T-cell (primary cell): ENCODE data around the gene SPTBN1. TPM values are rescaled to one million over a fixed set of nuclear protein-coding genes. Genes with fewer than 3 reads are reported as not detected.
A peak's percentile ranks its signal among the peaks of the same experiment; 100 is the strongest.

Experiments
- ATAC-seq, 4 experiments: fragments of 200-7000 bp in 3 of 4; fragments of 150-1000 bp in 1 of 4; cut with Tn5 transposase; replicated peaks in 1 of 4; 1 replicate in 3 of 4; 2 replicates in 1 of 4; pipeline ENCODE4 v1.10.0; 2021; ENCODE audit warnings: moderate library complexity in 3 of 4, mild to moderate bottlenecking in 2 of 4, moderate number of reproducible peaks in 1 of 4
- CTCF ChIA-PET, 2 donors: fragments of 300-600 bp; sonication (Branson Sonifier 250); formaldehyde crosslinking; loops; one replicate each; lab custom pipeline; 2022; ENCODE audit warnings: antibody characterized with exemption in 2 of 2; lab: Charles Lee
- POLR2A ChIA-PET, 2 donors: fragments of 300-600 bp; sonication (Branson Sonifier 250); formaldehyde crosslinking; loops; one replicate each; lab custom pipeline; 2022; ENCODE audit warnings: antibody characterized with exemption in 2 of 2; lab: Charles Lee
- DNase-seq, 35 experiments: peaks; one replicate each; pipeline versions ENCODE4 v3.0.0 to v3.0.0-alpha.2; 2013 to 2023
- H3K27ac ChIP-seq: one replicate; pipeline ENCODE4 v1.5.1; 2013; ENCODE audit warnings: low read length
- H3K27me3 ChIP-seq, 2 experiments: replicated peaks in 1 of 2; 1 replicate in 1 of 2; 2 replicates in 1 of 2; pipeline versions ENCODE4 v1.6.1 to v1.7.0; 2013; ENCODE audit warnings: low read length in 1 of 2, mixed read lengths in 1 of 2; ENCODE audit not compliant: control insufficient read depth in 2 of 2, insufficient read depth in 2 of 2; ENCODE audit errors: extremely low read depth in 1 of 2
- H3K36me3 ChIP-seq, 2 donors: 1 replicate in 1 of 2; 2 replicates in 1 of 2; pipeline versions ENCODE4 v1.6.1 to v1.7.0; 2013; ENCODE audit warnings: low read length in 1 of 2; ENCODE audit not compliant: control insufficient read depth in 2 of 2, insufficient read depth in 1 of 2; ENCODE audit errors: extremely low read depth in 1 of 2
- H3K4me1 ChIP-seq, 2 experiments: 1 replicate in 1 of 2; 2 replicates in 1 of 2; pipeline versions ENCODE4 v1.6.1 to v1.7.0; 2013; ENCODE audit warnings: low read length in 2 of 2, mixed read lengths in 1 of 2; ENCODE audit not compliant: insufficient read depth in 2 of 2, control insufficient read depth in 1 of 2; ENCODE audit errors: extremely low read depth in 1 of 2
- H3K4me3 ChIP-seq, 2 donors: 1 replicate in 1 of 2; 2 replicates in 1 of 2; pipeline versions ENCODE4 v1.5.1 to v1.7.0; 2013; ENCODE audit warnings: mild to moderate bottlenecking in 2 of 2, low read length in 1 of 2, moderate library complexity in 1 of 2; ENCODE audit not compliant: control insufficient read depth in 1 of 2; ENCODE audit errors: extremely low read depth in 1 of 2
- H3K9me3 ChIP-seq: 2 replicates; pipeline ENCODE4 v1.7.0; 2013
- H3K27ac Mint-ChIP-seq, 2 donors: one replicate each; pipeline ENCODE4 v1.8.0; 2020 to 2021; ENCODE audit warnings: mild to moderate bottlenecking in 2 of 2, mixed read lengths in 2 of 2
- H3K27me3 Mint-ChIP-seq, 2 donors: one replicate each; pipeline ENCODE4 v1.8.0; 2021 to 2022; ENCODE audit warnings: mixed read lengths in 2 of 2
- H3K36me3 Mint-ChIP-seq: one replicate; pipeline ENCODE4 v1.8.0; 2021; ENCODE audit warnings: mixed read lengths
- H3K4me1 Mint-ChIP-seq, 3 donors: one replicate each; pipeline ENCODE4 v1.8.0; 2020 to 2022; ENCODE audit warnings: mixed read lengths in 3 of 3, mild to moderate bottlenecking in 1 of 3
- H3K4me3 Mint-ChIP-seq, 3 donors: one replicate each; pipeline ENCODE4 v1.8.0; 2020 to 2022; ENCODE audit warnings: mild to moderate bottlenecking in 3 of 3, mixed read lengths in 3 of 3, moderate library complexity in 3 of 3
- H3K9me3 Mint-ChIP-seq, 3 donors: one replicate each; pipeline ENCODE4 v1.8.0; 2020 to 2022; ENCODE audit warnings: mixed read lengths in 3 of 3
- WGBS: methylation state at CpG from one replicate; pipeline ENCODE4 v1.1.5; 2013; ENCODE audit warnings: missing lambda C conversion rate; ENCODE audit not compliant: insufficient coverage; 5-methylcytosine and 5-hydroxymethylcytosine counted together
- total RNA-seq, 35 experiments: library from RNA in 6 of 35; stranded (reverse) in 6 of 35; fragments of 120-200 nt in 1 of 35; gene quantifications; one replicate each; pipeline versions ENCODE4 v1.2.1 to v1.2.4 and lab custom pipeline; 2013 to 2026

SPTBN1 gene
- total RNA-seq, 5 donors from 2014 or later (not counting 1 experiment from before 2014, with no cell fraction given), result 129 to 222 (median 139) TPM

GRCh38 chr2:54568876-54569321 is 112.8 kb downstream of the SPTBN1 start:
- Mint-ChIP-seq H3K27ac (peak overlapping the region; percentile 92 to 95), H3K36me3 (peaks cover 31% of the 10 kb centered on the region), H3K4me3 (peak overlapping the region; percentile 73 to 76 (median 75)), H3K27me3 (no peaks in the 10 kb centered on the region), H3K4me1 (peaks cover 93 to 96% (median 94%) of the 10 kb centered on the region in 3 donors), H3K9me3 (no peaks in the 10 kb centered on the region)
- H3K27ac ChIP-seq, result peak overlapping the region; percentile 98
- peak overlapping the region; percentile 0 to 38 for H3K4me3 ChIP-seq
- no peaks in the 10 kb centered on the region for H3K9me3 ChIP-seq
- H3K36me3 ChIP-seq, result no peaks in the 10 kb centered on the region
- H3K4me1 ChIP-seq, result peaks cover 74 to 83% of the 10 kb centered on the region in 2 experiments
- H3K27me3 ChIP-seq, result no peaks in the 10 kb centered on the region
- peak in 1 of 35 experiments; percentile 48 for DNase-seq
- ATAC-seq, result no peak
- ChIA-PET CTCF (interaction anchor here in 1 of 2 donors (0.8 to 1.6 kb wide), 4 partner anchors 9 to 29 kb away, joined by 3 to 12 read pairs (median 6); no protein-coding TSS in a partner anchor), POLR2A (interaction anchor here (0.6 to 8.4 kb wide), 3 partner anchors 9 to 35 kb away, joined by 3 to 90 read pairs (median 8); no protein-coding TSS in a partner anchor)
- WGBS, result 31% methylated on average over 3 of the region's 5 CpGs

- Mint-ChIP-seq H3K4me3 (peak overlapping the region; percentile 73 to 76 (median 75)), H3K27ac (peak overlapping the region; percentile 92 to 95), H3K36me3 (peaks cover 23% of the 10 kb centered on the region), H3K27me3 (no peaks in the 10 kb centered on the region), H3K9me3 (no peaks in the 10 kb centered on the region), H3K4me1 (peaks cover 93 to 96% (median 94%) of the 10 kb centered on the region in 3 donors)
- CTCF ChIA-PET, result interaction anchor here in 1 of 2 donors (1.5 to 1.6 kb wide), 2 partner anchors 10 to 11 kb away, joined by 9 to 12 read pairs; no protein-coding TSS in a partner anchor
- H3K36me3 ChIP-seq, result no peaks in the 10 kb centered on the region
- no peaks in the 10 kb centered on the region for H3K9me3 ChIP-seq
- H3K4me3 ChIP-seq, result peak overlapping the region; percentile 7 to 8
- peak in 9 of 35 experiments; percentile 16 to 49 (median 36) for DNase-seq
- WGBS, result 63% methylated on average over 3 of the region's 3 CpGs
- ATAC-seq, result peak in 2 of 4 experiments; percentile 3 to 7
- peak overlapping the region; percentile 98 for H3K27ac ChIP-seq
- H3K27me3 ChIP-seq, result no peaks in the 10 kb centered on the region
- peaks cover 76 to 79% of the 10 kb centered on the region in 2 experiments for H3K4me1 ChIP-seq
- POLR2A ChIA-PET, result interaction anchor here (0.6 to 8.4 kb wide), 3 partner anchors 11 to 170 kb away, joined by 3 to 90 read pairs (median 3); no protein-coding TSS in a partner anchor
Observed at GRCh38 chr2:54569745-54570301, 113.7 kb downstream of the SPTBN1 start.

GRCh38 chr2:54570321-54570855 is 114.3 kb downstream of the SPTBN1 start:
- Mint-ChIP-seq H3K27me3 (no peaks in the 10 kb centered on the region), H3K36me3 (peaks cover 18% of the 10 kb centered on the region), H3K4me3 (peak overlapping the region; percentile 73 to 76 (median 75)), H3K27ac (peak overlapping the region; percentile 92 to 95), H3K9me3 (no peaks in the 10 kb centered on the region), H3K4me1 (peaks cover 93 to 96% (median 94%) of the 10 kb centered on the region in 3 donors)
- POLR2A ChIA-PET, result interaction anchor here (0.6 to 8.4 kb wide), 4 partner anchors 8 to 170 kb away, joined by 3 to 90 read pairs (median 8); no protein-coding TSS in a partner anchor
- H3K36me3 ChIP-seq, result no peaks in the 10 kb centered on the region
- DNase-seq, result no peak
- ATAC-seq, result no peak
- WGBS, result 25% methylated on average over 1 of the region's 5 CpGs
- peak overlapping the region in 1 of 2 donors; percentile 20 for H3K4me3 ChIP-seq
- no peaks in the 10 kb centered on the region for H3K9me3 ChIP-seq
- no peaks in the 10 kb centered on the region for H3K27me3 ChIP-seq
- peak overlapping the region; percentile 98 for H3K27ac ChIP-seq
- CTCF ChIA-PET, result interaction anchor here in 1 of 2 donors (1.6 to 1.7 kb wide), 2 partner anchors 11 to 12 kb away, joined by 4 to 9 read pairs; no protein-coding TSS in a partner anchor
- H3K4me1 ChIP-seq, result peaks cover 79 to 80% of the 10 kb centered on the region in 2 experiments

- 0% methylated on average over 2 of the region's 10 CpGs for WGBS
- Mint-ChIP-seq H3K4me1 (peaks cover 93 to 96% (median 95%) of the 10 kb centered on the region in 3 donors), H3K36me3 (peaks cover 16% of the 10 kb centered on the region), H3K4me3 (peak overlapping the region; percentile 57 to 82 (median 75)), H3K27me3 (no peaks in the 10 kb centered on the region), H3K27ac (peak overlapping the region; percentile 92 to 95), H3K9me3 (no peaks in the 10 kb centered on the region)
- DNase-seq, result peak in 34 of 35 experiments; percentile 42 to 79 (median 60)
- no peaks in the 10 kb centered on the region for H3K9me3 ChIP-seq
- peak; percentile 13 to 34 (median 20) for ATAC-seq
- H3K4me3 ChIP-seq, result peak overlapping the region; percentile 4 to 20
- no peaks in the 10 kb centered on the region for H3K27me3 ChIP-seq
- H3K27ac ChIP-seq, result peak overlapping the region; percentile 98
- no peaks in the 10 kb centered on the region for H3K36me3 ChIP-seq
- ChIA-PET POLR2A (interaction anchor here (0.5 to 8.4 kb wide), 9 partner anchors 9 to 29 kb away, joined by 3 to 90 read pairs (median 5); no protein-coding TSS in a partner anchor), CTCF (interaction anchor here in 1 of 2 donors (1.6 to 1.7 kb wide), 2 partner anchors 11 to 13 kb away, joined by 4 to 9 read pairs; no protein-coding TSS in a partner anchor)
- peaks cover 79 to 86% of the 10 kb centered on the region in 2 experiments for H3K4me1 ChIP-seq
Observed at GRCh38 chr2:54570925-54571694, 115.0 kb downstream of the SPTBN1 start.

- Histone ChIP-seq H3K4me1 (peaks cover 83 to 86% of the 10 kb centered on the region in 2 experiments), H3K27me3 (no peaks in the 10 kb centered on the region), H3K36me3 (peaks cover 0 to 4% of the 10 kb centered on the region in 2 donors), H3K27ac (peak overlapping the region; percentile 98), H3K4me3 (peak overlapping the region in 1 of 2 donors; percentile 10), H3K9me3 (no peaks in the 10 kb centered on the region)
- WGBS, result 0% methylated on average over 3 of the region's 4 CpGs
- Mint-ChIP-seq H3K9me3 (no peaks in the 10 kb centered on the region), H3K4me1 (peaks cover 95 to 96% (median 95%) of the 10 kb centered on the region in 3 donors), H3K4me3 (peak overlapping the region; percentile 75 to 88 (median 82)), H3K27ac (peak overlapping the region; percentile 92 to 95), H3K36me3 (peaks cover 21% of the 10 kb centered on the region), H3K27me3 (no peaks in the 10 kb centered on the region)
- ChIA-PET POLR2A (interaction anchor here (0.5 to 8.4 kb wide), 7 partner anchors 9 to 65 kb away, joined by 3 to 90 read pairs (median 5); no protein-coding TSS in a partner anchor), CTCF (interaction anchor here in 1 of 2 donors (1.6 to 1.7 kb wide), 2 partner anchors 12 to 14 kb away, joined by 4 to 9 read pairs; no protein-coding TSS in a partner anchor)
- peak; percentile 12 to 45 (median 42) for ATAC-seq
- DNase-seq, result peak in 10 of 35 experiments; percentile 21 to 72 (median 42)
Observed at GRCh38 chr2:54572262-54572635, 116.1 kb downstream of the SPTBN1 start.
